Astrocyte of the cerebellum (primary cell): ENCODE results near the gene IQSEC1.

ENCODE experiments used
- DNase-seq: peaks from one replicate; pipeline ENCODE4 v3.0.0-alpha.2; 2011; ENCODE audit warnings: low read depth
- H3K4me3 ChIP-seq: 2 replicates; pipeline ENCODE4 v1.5.1; 2011; ENCODE audit warnings: mild to moderate bottlenecking, low read depth, low read length, moderate library complexity
- in situ Hi-C: cut with HindIII; loops from 2 replicates; pipeline ENCODE4 v1.10.0; 2017; ENCODE audit warnings: low sequenced_read_pairs
- TF ChIP-seq, protein P1 (sequence below): IDR thresholded peaks from 2 replicates; pipeline ENCODE4 v1.5.1; 2012; ENCODE audit warnings: low read length, low read depth, moderate library complexity, mild to moderate bottlenecking; ENCODE audit errors: missing control alignments

IQSEC1 gene

GRCh38 chr3:12919205-12919604 is 154.0 kb downstream of the IQSEC1 start:
- TF ChIP-seq, protein P1, sequence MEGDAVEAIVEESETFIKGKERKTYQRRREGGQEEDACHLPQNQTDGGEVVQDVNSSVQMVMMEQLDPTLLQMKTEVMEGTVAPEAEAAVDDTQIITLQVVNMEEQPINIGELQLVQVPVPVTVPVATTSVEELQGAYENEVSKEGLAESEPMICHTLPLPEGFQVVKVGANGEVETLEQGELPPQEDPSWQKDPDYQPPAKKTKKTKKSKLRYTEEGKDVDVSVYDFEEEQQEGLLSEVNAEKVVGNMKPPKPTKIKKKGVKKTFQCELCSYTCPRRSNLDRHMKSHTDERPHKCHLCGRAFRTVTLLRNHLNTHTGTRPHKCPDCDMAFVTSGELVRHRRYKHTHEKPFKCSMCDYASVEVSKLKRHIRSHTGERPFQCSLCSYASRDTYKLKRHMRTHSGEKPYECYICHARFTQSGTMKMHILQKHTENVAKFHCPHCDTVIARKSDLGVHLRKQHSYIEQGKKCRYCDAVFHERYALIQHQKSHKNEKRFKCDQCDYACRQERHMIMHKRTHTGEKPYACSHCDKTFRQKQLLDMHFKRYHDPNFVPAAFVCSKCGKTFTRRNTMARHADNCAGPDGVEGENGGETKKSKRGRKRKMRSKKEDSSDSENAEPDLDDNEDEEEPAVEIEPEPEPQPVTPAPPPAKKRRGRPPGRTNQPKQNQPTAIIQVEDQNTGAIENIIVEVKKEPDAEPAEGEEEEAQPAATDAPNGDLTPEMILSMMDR = no peak
- no peak overlapping the region for H3K4me3 ChIP-seq
- in situ Hi-C loops = no loop called here
- no peak for DNase-seq

DNA sequence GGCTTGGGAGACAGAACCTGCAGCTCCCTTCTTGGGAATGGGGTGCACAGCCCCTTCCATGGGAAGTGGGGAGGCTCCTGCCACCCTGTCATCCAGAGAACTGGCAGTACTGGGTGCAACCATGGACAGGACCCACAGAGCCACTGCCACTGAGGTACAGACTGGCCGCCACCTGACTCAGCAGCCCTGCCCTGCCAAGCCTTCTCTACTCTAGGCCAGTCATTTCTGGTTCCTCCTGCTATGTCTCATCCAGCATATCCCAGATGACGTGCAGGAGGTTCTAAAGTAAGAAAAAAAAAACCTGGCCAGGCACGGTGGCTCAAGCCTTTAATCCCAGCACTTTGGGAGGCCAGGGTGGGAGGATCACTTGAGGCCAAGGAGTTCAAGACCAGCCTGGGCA is 155.0 kb downstream of the IQSEC1 start:
- TF ChIP-seq, protein P1 = no peak
- DNase-seq = no peak
- in situ Hi-C loops = no loop called here
- no peak overlapping the region for H3K4me3 ChIP-seq

DNA sequence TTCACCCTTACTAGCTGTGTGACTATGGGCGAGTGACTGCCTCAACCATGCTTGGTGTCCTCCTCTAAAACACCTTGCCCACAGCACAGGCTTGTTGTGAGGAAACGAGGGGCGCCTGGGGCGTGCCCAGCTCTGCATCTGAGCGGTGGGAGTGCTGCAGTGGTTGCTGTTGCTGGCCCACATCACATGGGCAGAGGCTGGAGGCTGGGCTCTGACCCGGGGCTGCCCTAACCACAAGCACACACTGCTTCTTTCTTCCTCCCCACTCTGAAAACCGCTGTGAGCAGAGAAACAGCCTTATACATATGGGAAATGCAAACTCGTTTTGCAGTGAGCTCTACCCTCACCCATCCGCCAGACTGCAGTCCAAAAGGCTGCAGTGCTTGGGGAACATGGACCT is 157.1 kb downstream of the IQSEC1 start:
- DNase-seq = no peak
- in situ Hi-C loops = no loop called here
- no peak overlapping the region for H3K4me3 ChIP-seq
- TF ChIP-seq, protein P1 = no peak

GRCh38 chr3:12914088-12914487 is 159.1 kb downstream of the IQSEC1 start:
- TF ChIP-seq, protein P1 = no peak
- no peak for DNase-seq
- in situ Hi-C loops = no loop called here
- no peak overlapping the region for H3K4me3 ChIP-seq

GRCh38 chr3:12911881-12912415 is 161.3 kb downstream of the IQSEC1 start:
- H3K4me3 ChIP-seq = no peak overlapping the region
- DNase-seq = no peak
- TF ChIP-seq, protein P1 = no peak
- in situ Hi-C loops = no loop called here

DNA sequence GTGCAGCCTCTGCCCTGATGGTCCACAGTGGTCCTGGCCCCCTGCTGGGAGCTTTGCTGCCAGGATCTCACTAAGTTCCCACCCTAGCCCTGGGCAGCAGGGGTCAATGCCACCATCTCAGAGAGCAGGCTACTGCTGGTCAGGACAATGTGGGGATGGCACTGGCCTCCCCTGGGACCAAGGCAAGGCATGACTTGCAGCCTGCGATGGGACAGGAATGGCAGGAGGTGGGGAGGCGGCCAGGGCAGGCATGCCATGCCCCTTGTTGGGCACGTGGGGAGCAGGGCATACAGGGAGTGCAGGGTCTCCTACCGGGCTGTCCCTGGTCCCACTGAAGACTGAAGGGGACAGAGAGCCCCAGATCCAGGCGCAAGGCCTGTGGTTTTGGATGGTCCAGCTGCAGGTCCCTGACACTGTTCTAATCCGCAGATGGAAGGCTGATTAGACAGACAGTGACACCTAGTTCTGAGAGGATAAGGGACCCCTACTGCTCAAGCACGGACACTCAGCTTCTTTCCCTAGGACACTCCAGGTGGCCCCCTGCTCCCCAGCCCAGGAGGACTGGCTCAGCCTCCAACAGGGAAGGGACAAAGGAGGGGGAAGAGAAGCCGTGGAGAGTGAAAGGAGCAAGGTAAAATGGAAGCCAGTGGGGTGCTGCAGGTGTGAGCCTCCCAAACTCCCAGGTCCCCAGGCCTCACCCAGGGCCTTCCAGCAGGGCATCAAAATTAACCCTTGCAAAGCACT is 162.7 kb downstream of the IQSEC1 start:
- no peak for DNase-seq
- no peak overlapping the region for H3K4me3 ChIP-seq
- in situ Hi-C loops = no loop called here
- TF ChIP-seq, protein P1 = no peak
